Gastrocnemius medialis (tissue), 4 donors: ENCODE results near the gene RASSF5.

Source experiments
- CTCF ChIP-seq, 5 experiments: fragments of 450-650 bp in 3 of 5; fragments of 200-600 bp in 2 of 5; sonication (generic) in 2 of 5; IDR thresholded peaks in 4 of 5; conservative IDR thresholded peaks in 1 of 5; 1 replicate in 4 of 5; 2 replicates in 1 of 5; pipeline ENCODE4 v1.5.1; 2016 to 2019; ENCODE audit warnings: antibody characterized with exemption in 5 of 5, mild to moderate bottlenecking in 3 of 5, moderate library complexity in 3 of 5
- POLR2A ChIP-seq, 2 donors: fragments of 450-650 bp; IDR thresholded peaks; one replicate each; pipeline ENCODE4 v1.6.1; 2017; ENCODE audit warnings: antibody characterized with exemption in 2 of 2, mild to moderate bottlenecking in 2 of 2, moderate library complexity in 2 of 2

- TF ChIP-seq POLR2A (IDR thresholded peaks at IDR 0.05) (peak; percentile 89 to 95), CTCF (IDR thresholded peaks at IDR 0.05 in 4 of 5, conservative IDR thresholded peaks at IDR 0.05 in 1 of 5) (peak in 3 of 5 experiments; percentile 26 to 46 (median 29))
Observed at GRCh38 chr1:206635080-206635977, 128.0 kb downstream of the RASSF5 start, which contains the start of gene DYRK3.
